HG03432 (cell line): ENCODE results near the gene CCDC17.
"Not testable (repeated sequence)": the region's sequence is repeated elsewhere in the genome, so short reads cannot be mapped to it uniquely, and the experiment has no call there.

Experiments
- ATAC-seq: cut with Tn5 transposase; IDR thresholded peaks from one replicate; pipeline ENCODE4 v1.9.1; 2021; ENCODE audit warnings: mild to moderate bottlenecking, moderate library complexity; ENCODE audit not compliant: unreplicated experiment

CCDC17 gene

GRCh38 chr1:45622524-45623394, 1.1 kb downstream of the CCDC17 start:
- no peak for ATAC-seq

GRCh38 chr1:45621895-45622523, 1.8 kb downstream of the CCDC17 start:
- ATAC-seq = no peak

GRCh38 chr1:45621501-45621836, 2.4 kb downstream of the CCDC17 start:
- ATAC-seq = no peak

GRCh38 chr1:45620588-45621500, 3.0 kb downstream of the CCDC17 start:
- ATAC-seq = no peak

- ATAC-seq = no peak
These were observed 4.5 kb downstream of the CCDC17 start for GRCh38 chr1:45619149-45619921.

- no peak for ATAC-seq
These were observed 6.2 kb downstream of the CCDC17 start for GRCh38 chr1:45617618-45618017.

- no peak for ATAC-seq
These were observed 8.0 kb downstream of the CCDC17 start for GRCh38 chr1:45615885-45616284.

GRCh38 chr1:45612941-45613579, 10.8 kb downstream of the CCDC17 start:
- ATAC-seq = no peak

GRCh38 chr1:45610589-45611226, 13.1 kb downstream of the CCDC17 start:
- ATAC-seq = no peak

GRCh38 chr1:45608175-45609156, 15.4 kb downstream of the CCDC17 start:
- no peak for ATAC-seq

GRCh38 chr1:45607404-45608074, 16.3 kb downstream of the CCDC17 start:
- ATAC-seq = no peak

- ATAC-seq = no peak
These were observed 19.6 kb downstream of the CCDC17 start for GRCh38 chr1:45604239-45604638.

GRCh38 chr1:45596765-45597164, 27.1 kb downstream of the CCDC17 start:
- ATAC-seq = not testable (repeated sequence)

GRCh38 chr1:45594412-45594811, 29.4 kb downstream of the CCDC17 start:
- ATAC-seq = no peak

GRCh38 chr1:45589861-45590260, 34.0 kb downstream of the CCDC17 start:
- ATAC-seq = no peak

- no peak for ATAC-seq
These were observed 37.1 kb downstream of the CCDC17 start for GRCh38 chr1:45586769-45587168.

GRCh38 chr1:45585496-45586075, 38.3 kb downstream of the CCDC17 start:
- ATAC-seq = no peak

- ATAC-seq = no peak
These were observed 38.8 kb downstream of the CCDC17 start for GRCh38 chr1:45585110-45585426.
